ENCODE measurements around the gene GTF2A1L.

Gene GTF2A1L, protein sequence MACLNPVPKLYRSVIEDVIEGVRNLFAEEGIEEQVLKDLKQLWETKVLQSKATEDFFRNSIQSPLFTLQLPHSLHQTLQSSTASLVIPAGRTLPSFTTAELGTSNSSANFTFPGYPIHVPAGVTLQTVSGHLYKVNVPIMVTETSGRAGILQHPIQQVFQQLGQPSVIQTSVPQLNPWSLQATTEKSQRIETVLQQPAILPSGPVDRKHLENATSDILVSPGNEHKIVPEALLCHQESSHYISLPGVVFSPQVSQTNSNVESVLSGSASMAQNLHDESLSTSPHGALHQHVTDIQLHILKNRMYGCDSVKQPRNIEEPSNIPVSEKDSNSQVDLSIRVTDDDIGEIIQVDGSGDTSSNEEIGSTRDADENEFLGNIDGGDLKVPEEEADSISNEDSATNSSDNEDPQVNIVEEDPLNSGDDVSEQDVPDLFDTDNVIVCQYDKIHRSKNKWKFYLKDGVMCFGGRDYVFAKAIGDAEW

DNA sequence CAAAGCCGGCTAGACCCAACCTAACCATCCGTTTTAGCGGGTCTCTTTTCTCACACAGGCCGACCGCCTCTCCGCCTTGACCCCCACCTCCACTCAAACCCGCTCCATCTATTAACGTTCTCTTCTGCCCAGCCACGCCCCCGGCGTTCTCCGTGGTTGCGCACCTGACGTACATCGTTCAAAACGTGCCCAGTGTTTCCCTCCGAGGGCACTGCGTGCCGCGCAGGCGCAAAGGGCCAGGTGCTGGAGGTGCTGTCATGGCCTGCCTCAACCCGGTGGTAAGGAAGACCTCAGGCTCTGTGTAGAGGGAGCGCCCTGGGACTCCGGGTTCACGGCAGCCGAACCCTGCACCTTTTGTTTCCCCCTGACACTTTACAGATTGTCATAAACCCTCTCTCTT is at the start of gene GTF2A1L:
TSS of gene GTF2A1L (plus strand) at position 239 of the 400 bp plus-strand sequence. CDS start at position 258, 19 bp downstream.
- H3K27me3 ChIP-seq, result no peaks in the 10 kb centered on the region
- no peak within 1 kb of the TSS for H3K4me2 ChIP-seq
- no peaks in the 10 kb centered on the region for H3K4me1 ChIP-seq
- H3K36me3 ChIP-seq, result no peaks in the 10 kb centered on the region
- TF ChIP-seq Cebpa-rat (IDR thresholded peaks at IDR 0.05), result no peak
- H3K9me3 ChIP-seq (replicated peaks in 1 of 11), result peaks cover 4 to 19% (median 11%) of the 10 kb centered on the region in 11 experiments; a peak in 18 of 22 replicates
- no peak within 1 kb of the TSS for H3K27ac ChIP-seq
- no peak within 1 kb of the TSS for H3K9ac ChIP-seq
- H3K4me3 ChIP-seq, result no peak within 1 kb of the TSS
- H4K20me1 ChIP-seq, result no peaks in the 10 kb centered on the region

GRCh38 chr2:48568547-48568946 is 49.1 kb upstream of the GTF2A1L start:
- H3K27me3 ChIP-seq, result no peaks in the 10 kb centered on the region
- no peaks in the 10 kb centered on the region; a peak in 1 of 22 replicates for H3K36me3 ChIP-seq
- H3K4me1 ChIP-seq, result 0 out of 20 replicates have a peak, but pooled peaks cover 0 to 6% (median 0%) of the 10 kb centered on the region in 10 experiments
- no peak for TF ChIP-seq Cebpa-rat (IDR thresholded peaks at IDR 0.05)
- H3K27ac ChIP-seq, result no peak overlapping the region
- H3K9me3 ChIP-seq (replicated peaks in 1 of 11), result 0 out of 22 replicates have a peak, but pooled peaks cover 0 to 3% (median 0%) of the 10 kb centered on the region in 11 experiments
- H4K20me1 ChIP-seq, result no peaks in the 10 kb centered on the region
- H3K4me3 ChIP-seq, result no peak overlapping the region
- peak overlapping the region in 3 of 11 experiments; percentile 15 to 31 (median 15); a peak in 2 of 22 replicates for H3K4me2 ChIP-seq
- H3K9ac ChIP-seq, result no peak overlapping the region

GRCh38 chr2:48569433-48569832 is 48.2 kb upstream of the GTF2A1L start:
- H3K9me3 ChIP-seq (replicated peaks in 1 of 11), result 0 out of 22 replicates have a peak, but pooled peaks cover 0 to 3% (median 0%) of the 10 kb centered on the region in 11 experiments
- no peak overlapping the region for H3K4me2 ChIP-seq
- no peaks in the 10 kb centered on the region; a peak in 1 of 22 replicates for H3K36me3 ChIP-seq
- H3K4me3 ChIP-seq, result no peak overlapping the region
- no peak overlapping the region for H3K27ac ChIP-seq
- no peak overlapping the region for H3K9ac ChIP-seq
- no peaks in the 10 kb centered on the region for H4K20me1 ChIP-seq
- no peak for TF ChIP-seq Cebpa-rat (IDR thresholded peaks at IDR 0.05)
- H3K4me1 ChIP-seq, result peaks cover 0 to 6% (median 0%) of the 10 kb centered on the region in 10 experiments; a peak in 1 of 20 replicates
- no peaks in the 10 kb centered on the region for H3K27me3 ChIP-seq

DNA sequence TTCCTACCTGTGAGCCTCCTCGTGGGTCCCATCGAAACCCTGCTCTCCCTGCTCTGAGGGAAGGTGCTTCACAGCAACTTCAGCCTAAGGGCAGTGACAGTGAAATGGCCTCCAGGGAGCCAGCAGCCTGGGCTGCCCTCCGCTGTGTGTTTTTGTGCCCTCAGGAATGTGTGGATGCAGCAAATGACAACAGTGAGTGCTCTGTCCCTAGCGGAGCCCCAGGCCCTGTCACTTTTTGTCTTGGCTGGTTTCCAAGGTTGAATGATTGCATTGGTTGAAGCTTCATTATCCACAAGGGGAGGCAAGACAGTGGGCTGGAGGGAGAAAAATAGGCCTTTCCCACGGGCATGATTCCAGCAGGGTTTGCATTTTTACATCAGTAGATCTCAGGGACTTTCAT is 44.8 kb upstream of the GTF2A1L start:
- Histone ChIP-seq H3K4me3 (no peak overlapping the region), H3K9me3 (replicated peaks in 1 of 11) (no peaks in the 10 kb centered on the region), H4K20me1 (no peaks in the 10 kb centered on the region), H3K36me3 (no peaks in the 10 kb centered on the region), H3K4me1 (peaks cover 0 to 8% (median 0%) of the 10 kb centered on the region in 10 experiments; a peak in 5 of 20 replicates), H3K9ac (no peak overlapping the region), H3K4me2 (no peak overlapping the region), H3K27me3 (no peaks in the 10 kb centered on the region), H3K27ac (no peak overlapping the region)
- TF ChIP-seq Cebpa-rat (IDR thresholded peaks at IDR 0.05), result no peak

GRCh38 chr2:48574353-48575287 is 43.0 kb upstream of the GTF2A1L start:
- Histone ChIP-seq H3K36me3 (no peaks in the 10 kb centered on the region), H3K9ac (no peak overlapping the region), H3K4me2 (no peak overlapping the region), H3K4me1 (peaks cover 0 to 19% (median 0%) of the 10 kb centered on the region in 10 experiments; a peak in 7 of 20 replicates), H4K20me1 (no peaks in the 10 kb centered on the region), H3K27me3 (no peaks in the 10 kb centered on the region), H3K4me3 (no peak overlapping the region), H3K27ac (no peak overlapping the region), H3K9me3 (replicated peaks in 1 of 11) (no peaks in the 10 kb centered on the region)
- no peak for TF ChIP-seq Cebpa-rat (IDR thresholded peaks at IDR 0.05)

GRCh38 chr2:48578313-48578712 is 39.3 kb upstream of the GTF2A1L start:
- no peaks in the 10 kb centered on the region for H3K9me3 ChIP-seq (replicated peaks in 1 of 11)
- peaks cover 0 to 19% (median 0%) of the 10 kb centered on the region in 10 experiments; a peak in 7 of 20 replicates for H3K4me1 ChIP-seq
- H3K9ac ChIP-seq, result no peak overlapping the region
- no peak overlapping the region for H3K27ac ChIP-seq
- H3K4me3 ChIP-seq, result no peak overlapping the region
- peaks cover 0 to 10% (median 0%) of the 10 kb centered on the region in 11 experiments; a peak in 4 of 22 replicates for H3K36me3 ChIP-seq
- H3K4me2 ChIP-seq, result peak overlapping the region in 3 of 11 experiments; percentile 31 to 63 (median 39); a peak in 5 of 22 replicates
- no peaks in the 10 kb centered on the region for H3K27me3 ChIP-seq
- TF ChIP-seq Cebpa-rat (IDR thresholded peaks at IDR 0.05), result no peak
- no peaks in the 10 kb centered on the region for H4K20me1 ChIP-seq

GRCh38 chr2:48583961-48584360 is 33.7 kb upstream of the GTF2A1L start:
- peaks cover 0 to 3% (median 0%) of the 10 kb centered on the region in 10 experiments; a peak in 2 of 20 replicates for H3K4me1 ChIP-seq
- H3K27ac ChIP-seq, result no peak overlapping the region
- H3K4me2 ChIP-seq, result no peak overlapping the region
- H3K27me3 ChIP-seq, result no peaks in the 10 kb centered on the region
- H3K9ac ChIP-seq, result no peak overlapping the region
- H4K20me1 ChIP-seq, result no peaks in the 10 kb centered on the region; a peak in 1 of 22 replicates
- H3K9me3 ChIP-seq (replicated peaks in 1 of 11), result no peaks in the 10 kb centered on the region
- H3K36me3 ChIP-seq, result peaks cover 0 to 10% (median 0%) of the 10 kb centered on the region in 11 experiments; a peak in 4 of 22 replicates
- no peak for TF ChIP-seq Cebpa-rat (IDR thresholded peaks at IDR 0.05)
- H3K4me3 ChIP-seq, result no peak overlapping the region

GRCh38 chr2:48584551-48584950 is 33.1 kb upstream of the GTF2A1L start:
- peaks cover 0 to 10% (median 0%) of the 10 kb centered on the region in 11 experiments; a peak in 4 of 22 replicates for H3K36me3 ChIP-seq
- no peak overlapping the region for H3K4me3 ChIP-seq
- no peaks in the 10 kb centered on the region for H3K27me3 ChIP-seq
- no peak overlapping the region for H3K9ac ChIP-seq
- H3K4me1 ChIP-seq, result 0 out of 20 replicates have a peak, but pooled peaks cover 0 to 5% (median 0%) of the 10 kb centered on the region in 10 experiments
- H3K9me3 ChIP-seq (replicated peaks in 1 of 11), result no peaks in the 10 kb centered on the region
- H4K20me1 ChIP-seq, result no peaks in the 10 kb centered on the region; a peak in 1 of 22 replicates
- TF ChIP-seq Cebpa-rat (IDR thresholded peaks at IDR 0.05), result no peak
- no peak overlapping the region for H3K4me2 ChIP-seq
- H3K27ac ChIP-seq, result no peak overlapping the region

All from BLaER1 treated with 17β-estradiol and CSF1 and Interleukin-3, amounts not matched to agents 10 nM and 100 nM (cell line).